GM23338 (cell line): ENCODE measurements around the gene TIMM21. TPM values are rescaled to one million over a fixed set of nuclear protein-coding genes. Genes with fewer than 3 reads are reported as not detected.

Experiments used
- ATAC-seq: fragments of 200-7000 bp; cut with Tn5 transposase; 3 replicates; pipeline ENCODE4 v1.9.1; 2020
- DNase-seq: peaks from one replicate; pipeline ENCODE4 v3.0.0-alpha.2; 2015; ENCODE audit warnings: low spot score
- H2AFZ ChIP-seq: fragments of 200-600 bp; sonication (generic); 2 replicates; pipeline ENCODE4 v1.8.0; 2016; ENCODE audit warnings: antibody characterized with exemption, mild to moderate bottlenecking, moderate library complexity
- H3F3A ChIP-seq: fragments of 200-600 bp; sonication (generic); replicated peaks from 2 replicates; pipeline ENCODE4 v1.8.0; 2017; ENCODE audit warnings: antibody characterized with exemption, mixed run types, low read depth
- H3K27ac ChIP-seq: fragments of 200-600 bp; sonication (generic); 2 replicates; pipeline ENCODE4 v1.6.1; 2016; ENCODE audit warnings: low read depth
- H3K27me3 ChIP-seq: fragments of 200-600 bp; sonication (generic); 2 replicates; pipeline ENCODE4 v1.8.0; 2016; ENCODE audit warnings: mild to moderate bottlenecking, mixed run types, moderate library complexity; ENCODE audit not compliant: insufficient read depth
- H3K36me3 ChIP-seq: fragments of 200-600 bp; sonication (generic); 2 replicates; pipeline ENCODE4 v1.8.0; 2016; ENCODE audit warnings: mild to moderate bottlenecking; ENCODE audit not compliant: insufficient read depth
- H3K4me1 ChIP-seq: fragments of 200-600 bp; sonication (generic); 2 replicates; pipeline ENCODE4 v1.8.0; 2016; ENCODE audit warnings: mild to moderate bottlenecking, moderate library complexity; ENCODE audit not compliant: insufficient read depth
- H3K4me2 ChIP-seq: fragments of 200-600 bp; sonication (generic); 2 replicates; pipeline ENCODE4 v1.7.1; 2017; ENCODE audit warnings: mixed run types
- H3K4me3 ChIP-seq: fragments of 200-600 bp; sonication (generic); 2 replicates; pipeline ENCODE4 v1.6.1; 2016; ENCODE audit warnings: mixed run types
- H3K79me2 ChIP-seq: fragments of 200-600 bp; sonication (generic); replicated peaks from 2 replicates; pipeline ENCODE4 v1.8.0; 2017; ENCODE audit warnings: mild to moderate bottlenecking; ENCODE audit not compliant: insufficient read depth
- H3K9me2 ChIP-seq: fragments of 200-600 bp; sonication (generic); 2 replicates; pipeline ENCODE4 v1.8.0; 2017; ENCODE audit not compliant: insufficient read depth
- H4K20me1 ChIP-seq: fragments of 200-600 bp; sonication (generic); replicated peaks from 2 replicates; pipeline ENCODE4 v1.8.0; 2017; ENCODE audit warnings: mild to moderate bottlenecking; ENCODE audit not compliant: insufficient read depth
- H3K27ac Mint-ChIP-seq: 2 replicates; pipeline ENCODE4 v1.8.0; 2020; ENCODE audit warnings: inconsistent platforms, mild to moderate bottlenecking, moderate library complexity, mixed read lengths
- H3K27me3 Mint-ChIP-seq: 3 replicates; pipeline ENCODE4 v1.8.0; 2022; ENCODE audit warnings: low read depth, mild to moderate bottlenecking, moderate library complexity, mixed read lengths, inconsistent platforms; ENCODE audit not compliant: insufficient read depth, poor library complexity
- H3K36me3 Mint-ChIP-seq: 3 replicates; pipeline ENCODE4 v1.8.0; 2021; ENCODE audit warnings: low read depth, mild to moderate bottlenecking, inconsistent platforms, moderate library complexity, mixed read lengths
- H3K4me1 Mint-ChIP-seq: 3 replicates; pipeline ENCODE4 v1.8.0; 2020; ENCODE audit warnings: mild to moderate bottlenecking, inconsistent platforms, mixed read lengths
- H3K4me3 Mint-ChIP-seq: 3 replicates; pipeline ENCODE4 v1.8.0; 2021; ENCODE audit warnings: moderate library complexity, mild to moderate bottlenecking, inconsistent platforms, mixed read lengths
- H3K9me3 Mint-ChIP-seq: 3 replicates; pipeline ENCODE4 v1.8.0; 2020; ENCODE audit warnings: moderate library complexity, mild to moderate bottlenecking, inconsistent platforms, mixed read lengths
- CREB1 ChIP-seq: fragments of 250-450 bp; sonication (Bioruptor Pico); IDR thresholded peaks from 2 replicates; pipeline ENCODE4 v1.5.0; 2020; ENCODE audit warnings: low read depth, mild to moderate bottlenecking, moderate library complexity
- CTCF ChIP-seq, 2 experiments: fragments of 200-600 bp in 1 of 2; sonication (generic) in 1 of 2; conservative IDR thresholded peaks; 2 replicates each; pipeline versions ENCODE4 v1.5.1 to v1.6.1; 2016 to 2017; ENCODE audit warnings: antibody characterized with exemption in 2 of 2, low read depth in 2 of 2, mild to moderate bottlenecking in 2 of 2, moderate library complexity in 1 of 2
- EZH2 ChIP-seq: fragments of 200-600 bp; sonication (generic); IDR thresholded peaks from one replicate; pipeline ENCODE4 v1.8.0; 2017; ENCODE audit warnings: antibody characterized with exemption, mild to moderate bottlenecking, low read depth; ENCODE audit not compliant: unreplicated experiment
- EZH2phosphoT487 ChIP-seq: fragments of 200-600 bp; sonication (generic); IDR thresholded peaks from one replicate; pipeline ENCODE4 v1.8.1; 2018; ENCODE audit warnings: antibody characterized with exemption; ENCODE audit not compliant: unreplicated experiment
- JUNB ChIP-seq: IDR thresholded peaks from one replicate; pipeline ENCODE4 v1.6.1; 2016; ENCODE audit warnings: antibody characterized with exemption; ENCODE audit not compliant: unreplicated experiment
- NANOG ChIP-seq: IDR thresholded peaks from 2 replicates; pipeline ENCODE4 v1.6.1; 2016; ENCODE audit warnings: antibody characterized with exemption, borderline replicate concordance
- POLR2AphosphoS5 ChIP-seq: IDR thresholded peaks from 2 replicates; pipeline ENCODE4 v1.6.1; 2016; ENCODE audit warnings: antibody characterized with exemption, low read depth
- REST ChIP-seq: IDR thresholded peaks from one replicate; pipeline ENCODE4 v1.6.1; 2018; ENCODE audit warnings: antibody characterized with exemption; ENCODE audit not compliant: unreplicated experiment
- STAT1 ChIP-seq: IDR thresholded peaks from one replicate; pipeline ENCODE4 v1.6.1; 2016; ENCODE audit warnings: antibody characterized with exemption; ENCODE audit not compliant: unreplicated experiment
- ZNF114 ChIP-seq: fragments of 250-450 bp; sonication (Bioruptor Pico); IDR thresholded peaks from 2 replicates; pipeline ENCODE4 v1.5.0; 2020; ENCODE audit warnings: mild to moderate bottlenecking, moderate library complexity
- ZNF331 ChIP-seq: fragments of 250-450 bp; sonication (Bioruptor Pico); IDR thresholded peaks from 2 replicates; pipeline ENCODE4 v1.5.0; 2020; ENCODE audit warnings: low read depth, mild to moderate bottlenecking, moderate library complexity
- polyA plus RNA-seq: library from polyadenylated mRNA; unstranded; fragments of >200 nt; fragmentation: Nextera tagmentation; extraction: Ambion mirVana; gene quantifications from 2 replicates; pipeline ENCODE4 v1.2.1, GENCODE V29; 2016
- total RNA-seq: library from RNA; depleted of rRNA; stranded (reverse); fragments of >200 nt; shearing (Covaris generic); gene quantifications from 2 replicates; pipeline ENCODE4 v1.2.3, GENCODE V29; 2014
- TF ChIP-seq, protein P1 (sequence below): fragments of 250-450 bp; sonication (Bioruptor Pico); IDR thresholded peaks from 2 replicates; pipeline ENCODE4 v1.5.0; 2020; ENCODE audit warnings: mild to moderate bottlenecking, moderate library complexity
- TF ChIP-seq, protein P2 (sequence below): IDR thresholded peaks from 2 replicates; pipeline ENCODE4 v1.6.1; 2016; ENCODE audit warnings: antibody characterized with exemption

The TIMM21 gene
- total and polyA plus RNA-seq, 2 experiments from 2014 or later, result 49.2 to 97.6 TPM

GRCh38 chr18:74124642-74125041 is 23.7 kb upstream of the TIMM21 start:
- H3K4me3 ChIP-seq, result no peak overlapping the region
- no peak overlapping the region for H3K27ac ChIP-seq
- TF ChIP-seq CTCF (conservative IDR thresholded peaks at IDR 0.05; ENCODE audit: low read depth in 2 of 2) (no peak), EZH2 (no peak), CREB1 (CRISPR knock-in tag) (no peak), JUNB (no peak), STAT1 (no peak), EZH2phosphoT487 (no peak), NANOG (no peak), POLR2AphosphoS5 (no peak), ZNF114 (no peak), ZNF331 (CRISPR knock-in tag) (no peak), REST (no peak)
- TF ChIP-seq, protein P1, sequence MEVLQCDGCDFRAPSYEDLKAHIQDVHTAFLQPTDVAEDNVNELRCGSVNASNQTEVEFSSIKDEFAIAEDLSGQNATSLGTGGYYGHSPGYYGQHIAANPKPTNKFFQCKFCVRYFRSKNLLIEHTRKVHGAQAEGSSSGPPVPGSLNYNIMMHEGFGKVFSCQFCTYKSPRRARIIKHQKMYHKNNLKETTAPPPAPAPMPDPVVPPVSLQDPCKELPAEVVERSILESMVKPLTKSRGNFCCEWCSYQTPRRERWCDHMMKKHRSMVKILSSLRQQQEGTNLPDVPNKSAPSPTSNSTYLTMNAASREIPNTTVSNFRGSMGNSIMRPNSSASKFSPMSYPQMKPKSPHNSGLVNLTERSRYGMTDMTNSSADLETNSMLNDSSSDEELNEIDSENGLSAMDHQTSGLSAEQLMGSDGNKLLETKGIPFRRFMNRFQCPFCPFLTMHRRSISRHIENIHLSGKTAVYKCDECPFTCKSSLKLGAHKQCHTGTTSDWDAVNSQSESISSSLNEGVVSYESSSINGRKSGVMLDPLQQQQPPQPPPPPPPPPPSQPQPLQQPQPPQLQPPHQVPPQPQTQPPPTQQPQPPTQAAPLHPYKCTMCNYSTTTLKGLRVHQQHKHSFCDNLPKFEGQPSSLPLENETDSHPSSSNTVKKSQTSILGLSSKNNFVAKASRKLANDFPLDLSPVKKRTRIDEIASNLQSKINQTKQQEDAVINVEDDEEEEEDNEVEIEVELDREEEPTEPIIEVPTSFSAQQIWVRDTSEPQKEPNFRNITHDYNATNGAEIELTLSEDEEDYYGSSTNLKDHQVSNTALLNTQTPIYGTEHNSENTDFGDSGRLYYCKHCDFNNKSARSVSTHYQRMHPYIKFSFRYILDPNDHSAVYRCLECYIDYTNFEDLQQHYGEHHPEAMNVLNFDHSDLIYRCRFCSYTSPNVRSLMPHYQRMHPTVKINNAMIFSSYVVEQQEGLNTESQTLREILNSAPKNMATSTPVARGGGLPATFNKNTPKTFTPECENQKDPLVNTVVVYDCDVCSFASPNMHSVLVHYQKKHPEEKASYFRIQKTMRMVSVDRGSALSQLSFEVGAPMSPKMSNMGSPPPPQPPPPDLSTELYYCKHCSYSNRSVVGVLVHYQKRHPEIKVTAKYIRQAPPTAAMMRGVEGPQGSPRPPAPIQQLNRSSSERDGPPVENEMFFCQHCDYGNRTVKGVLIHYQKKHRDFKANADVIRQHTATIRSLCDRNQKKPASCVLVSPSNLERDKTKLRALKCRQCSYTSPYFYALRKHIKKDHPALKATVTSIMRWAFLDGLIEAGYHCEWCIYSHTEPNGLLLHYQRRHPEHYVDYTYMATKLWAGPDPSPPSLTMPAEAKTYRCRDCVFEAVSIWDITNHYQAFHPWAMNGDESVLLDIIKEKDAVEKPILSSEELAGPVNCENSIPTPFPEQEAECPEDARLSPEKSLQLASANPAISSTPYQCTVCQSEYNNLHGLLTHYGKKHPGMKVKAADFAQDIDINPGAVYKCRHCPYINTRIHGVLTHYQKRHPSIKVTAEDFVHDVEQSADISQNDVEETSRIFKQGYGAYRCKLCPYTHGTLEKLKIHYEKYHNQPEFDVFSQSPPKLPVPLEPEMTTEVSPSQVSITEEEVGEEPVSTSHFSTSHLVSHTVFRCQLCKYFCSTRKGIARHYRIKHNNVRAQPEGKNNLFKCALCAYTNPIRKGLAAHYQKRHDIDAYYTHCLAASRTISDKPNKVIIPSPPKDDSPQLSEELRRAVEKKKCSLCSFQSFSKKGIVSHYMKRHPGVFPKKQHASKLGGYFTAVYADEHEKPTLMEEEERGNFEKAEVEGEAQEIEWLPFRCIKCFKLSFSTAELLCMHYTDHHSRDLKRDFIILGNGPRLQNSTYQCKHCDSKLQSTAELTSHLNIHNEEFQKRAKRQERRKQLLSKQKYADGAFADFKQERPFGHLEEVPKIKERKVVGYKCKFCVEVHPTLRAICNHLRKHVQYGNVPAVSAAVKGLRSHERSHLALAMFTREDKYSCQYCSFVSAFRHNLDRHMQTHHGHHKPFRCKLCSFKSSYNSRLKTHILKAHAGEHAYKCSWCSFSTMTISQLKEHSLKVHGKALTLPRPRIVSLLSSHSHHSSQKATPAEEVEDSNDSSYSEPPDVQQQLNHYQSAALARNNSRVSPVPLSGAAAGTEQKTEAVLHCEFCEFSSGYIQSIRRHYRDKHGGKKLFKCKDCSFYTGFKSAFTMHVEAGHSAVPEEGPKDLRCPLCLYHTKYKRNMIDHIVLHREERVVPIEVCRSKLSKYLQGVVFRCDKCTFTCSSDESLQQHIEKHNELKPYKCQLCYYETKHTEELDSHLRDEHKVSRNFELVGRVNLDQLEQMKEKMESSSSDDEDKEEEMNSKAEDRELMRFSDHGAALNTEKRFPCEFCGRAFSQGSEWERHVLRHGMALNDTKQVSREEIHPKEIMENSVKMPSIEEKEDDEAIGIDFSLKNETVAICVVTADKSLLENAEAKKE (CRISPR knock-in tag), result no peak
- TF ChIP-seq, protein P2, sequence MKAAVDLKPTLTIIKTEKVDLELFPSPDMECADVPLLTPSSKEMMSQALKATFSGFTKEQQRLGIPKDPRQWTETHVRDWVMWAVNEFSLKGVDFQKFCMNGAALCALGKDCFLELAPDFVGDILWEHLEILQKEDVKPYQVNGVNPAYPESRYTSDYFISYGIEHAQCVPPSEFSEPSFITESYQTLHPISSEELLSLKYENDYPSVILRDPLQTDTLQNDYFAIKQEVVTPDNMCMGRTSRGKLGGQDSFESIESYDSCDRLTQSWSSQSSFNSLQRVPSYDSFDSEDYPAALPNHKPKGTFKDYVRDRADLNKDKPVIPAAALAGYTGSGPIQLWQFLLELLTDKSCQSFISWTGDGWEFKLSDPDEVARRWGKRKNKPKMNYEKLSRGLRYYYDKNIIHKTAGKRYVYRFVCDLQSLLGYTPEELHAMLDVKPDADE, result no peak
- H3K27me3 ChIP-seq, result no peaks in the 10 kb centered on the region
- no peak overlapping the region for H3K27ac Mint-ChIP-seq
- peaks cover 14% of the 10 kb centered on the region for H3K4me1 Mint-ChIP-seq
- H3K9me2 ChIP-seq, result no peaks in the 10 kb centered on the region
- no peaks in the 10 kb centered on the region for H3K4me1 ChIP-seq
- ATAC-seq (no peak), DNase-seq (no peak)
- no peaks in the 10 kb centered on the region for H3F3A ChIP-seq
- H2AFZ ChIP-seq, result no peak overlapping the region
- no peak overlapping the region for H3K4me2 ChIP-seq
- H3K79me2 ChIP-seq, result no peaks in the 10 kb centered on the region
- H3K36me3 ChIP-seq, result no peaks in the 10 kb centered on the region
- no peaks in the 10 kb centered on the region for H4K20me1 ChIP-seq
- no peaks in the 10 kb centered on the region for H3K36me3 Mint-ChIP-seq
- H3K9me3 Mint-ChIP-seq, result no peaks in the 10 kb centered on the region
- peaks cover 3% of the 10 kb centered on the region for H3K27me3 Mint-ChIP-seq
- no peak overlapping the region for H3K4me3 Mint-ChIP-seq
